Measurements from ENCODE around the gene PIWIL4. TPM values are rescaled to one million over a fixed set of nuclear protein-coding genes. Genes with fewer than 3 reads are reported as not detected.

The PIWIL4 gene
- total and polyA plus RNA-seq, 9 of the 15 experiments (the other 6 are each of a cell fraction or from before 2014, with no cell fraction given): 6.3 to 17.0 (median 10.8) TPM

GRCh38 chr11:94567181-94567670 lies at the start of gene PIWIL4 (continued):
- TF ChIP-seq PCBP1 (IDR thresholded peaks at IDR 0.05; ENCODE audit: low read depth, low read length, poor library complexity, severe bottlenecking) (no peak), ZNF311 (CRISPR knock-in tag; IDR thresholded peaks at IDR 0.05) (no peak), GTF2F1 (IDR thresholded peaks at IDR 0.05; ENCODE audit: low read depth, low read length) (no peak), USF1 (CRISPR knock-in tag; IDR thresholded peaks at IDR 0.05) (0 out of 2 replicates have a peak, but pooled peaks have one; percentile 44), SMAD1 (IDR thresholded peaks at IDR 0.05; ENCODE audit: low read depth, low read length, partially characterized antibody) (no peak), MTA2 (IDR thresholded peaks at IDR 0.05; ENCODE audit: low read depth) (no peak), EHMT2 (IDR thresholded peaks at IDR 0.05) (0 out of 2 replicates have a peak, but pooled peaks have one; percentile 26), ZNF253 (CRISPR knock-in tag; conservative IDR thresholded peaks at IDR 0.05) (no peak), SNAPC5 (CRISPR knock-in tag; IDR thresholded peaks at IDR 0.05) (no peak), SLC30A9 (CRISPR knock-in tag; IDR thresholded peaks at IDR 0.05) (no peak), FOXA3 (CRISPR knock-in tag; conservative IDR thresholded peaks at IDR 0.05 in 1 of 2, IDR thresholded peaks at IDR 0.05 in 1 of 2) (no peak), PTTG1 (tag; IDR thresholded peaks at IDR 0.05; ENCODE audit: low read depth) (no peak), FOXO4 (CRISPR knock-in tag; IDR thresholded peaks at IDR 0.05) (no peak), SAFB (IDR thresholded peaks at IDR 0.05; ENCODE audit: borderline replicate concordance, low read depth, low read length) (no peak), SMAD3 (CRISPR knock-in tag; conservative IDR thresholded peaks at IDR 0.05) (no peak), THAP7 (CRISPR knock-in tag; IDR thresholded peaks at IDR 0.05) (no peak), SMARCE1 (IDR thresholded peaks at IDR 0.05) (peak; percentile 21; the same call in 1 of the 2 replicates), MEF2D (tag; conservative IDR thresholded peaks at IDR 0.05; ENCODE audit: low read depth) (no peak), TEAD1 (CRISPR knock-in tag; IDR thresholded peaks at IDR 0.05) (no peak), IRF9 (tag; IDR thresholded peaks at IDR 0.05) (no peak), MTF1 (CRISPR knock-in tag; IDR thresholded peaks at IDR 0.05; ENCODE audit: borderline replicate concordance) (no peak), LEF1 (IDR thresholded peaks at IDR 0.05) (no peak), HINFP (tag; conservative IDR thresholded peaks at IDR 0.05; ENCODE audit: low read depth) (no peak), SUPT5H (IDR thresholded peaks at IDR 0.05) (peak; percentile 60), ZNF146 (CRISPR knock-in tag; IDR thresholded peaks at IDR 0.05; ENCODE audit: unreplicated experiment) (no peak)
